NCI-H446 (cell line): ENCODE results near the gene PBXIP1.

ENCODE experiments used
- DNase-seq, 2 experiments: peaks; one replicate each; lab custom pipeline; 2025; lab: John Stamatoyannopoulos, UW

The PBXIP1 gene

GRCh38 chr1:154972517-154973343 is 16.8 kb upstream of the PBXIP1 start:
- DNase-seq = no peak

- DNase-seq = no peak
These were observed 16.3 kb upstream of the PBXIP1 start for GRCh38 chr1:154972213-154972516.

GRCh38 chr1:154971341-154971998 is 15.6 kb upstream of the PBXIP1 start:
- no peak for DNase-seq

GRCh38 chr1:154970631-154971340 is 14.9 kb upstream of the PBXIP1 start, which contains the start of gene SHC1:
Gene SHC1 (minus strand): TSS chr1:154970747. CDS start chr1:154970526, 221 bp downstream.
- DNase-seq = peak; percentile 84 to 93

GRCh38 chr1:154969860-154970452 is 14.1 kb upstream of the PBXIP1 start:
- no peak for DNase-seq

- DNase-seq = no peak
These were observed 13.3 kb upstream of the PBXIP1 start for GRCh38 chr1:154969246-154969645.

- DNase-seq = no peak
These were observed 12.8 kb upstream of the PBXIP1 start for GRCh38 chr1:154968731-154969130.

GRCh38 chr1:154967331-154967950 is 11.5 kb upstream of the PBXIP1 start:
- DNase-seq = no peak

- DNase-seq = no peak
These were observed 10.2 kb upstream of the PBXIP1 start for GRCh38 chr1:154966111-154966510.

GRCh38 chr1:154964359-154964758 is 8.5 kb upstream of the PBXIP1 start:
- DNase-seq = no peak

- DNase-seq = no peak
These were observed 7.7 kb upstream of the PBXIP1 start for GRCh38 chr1:154963643-154964042.

- no peak for DNase-seq
These were observed 7.0 kb upstream of the PBXIP1 start for GRCh38 chr1:154962795-154963330.

GRCh38 chr1:154962156-154962749 is 6.4 kb upstream of the PBXIP1 start:
- no peak for DNase-seq

GRCh38 chr1:154961207-154962155 is 5.6 kb upstream of the PBXIP1 start, which contains the start of gene PYGO2:
Gene PYGO2 (minus strand): TSS chr1:154961782. CDS start chr1:154961576, 206 bp downstream.
- peak; percentile 69 to 78 for DNase-seq

GRCh38 chr1:154960446-154961136 is 4.7 kb upstream of the PBXIP1 start:
- DNase-seq = no peak

GRCh38 chr1:154959426-154959780 is 3.5 kb upstream of the PBXIP1 start:
- DNase-seq = no peak

GRCh38 chr1:154958681-154959425 is 3.0 kb upstream of the PBXIP1 start:
- DNase-seq = no peak

GRCh38 chr1:154958036-154958435 is 2.1 kb upstream of the PBXIP1 start:
- no peak for DNase-seq
